GM21717 (cell line): ENCODE results near the gene PTAR1.

ENCODE experiments used
- ATAC-seq: cut with Tn5 transposase; IDR thresholded peaks from one replicate; pipeline ENCODE4 v1.9.1; 2021; ENCODE audit warnings: mild to moderate bottlenecking, moderate library complexity; ENCODE audit not compliant: unreplicated experiment

The PTAR1 gene

DNA sequence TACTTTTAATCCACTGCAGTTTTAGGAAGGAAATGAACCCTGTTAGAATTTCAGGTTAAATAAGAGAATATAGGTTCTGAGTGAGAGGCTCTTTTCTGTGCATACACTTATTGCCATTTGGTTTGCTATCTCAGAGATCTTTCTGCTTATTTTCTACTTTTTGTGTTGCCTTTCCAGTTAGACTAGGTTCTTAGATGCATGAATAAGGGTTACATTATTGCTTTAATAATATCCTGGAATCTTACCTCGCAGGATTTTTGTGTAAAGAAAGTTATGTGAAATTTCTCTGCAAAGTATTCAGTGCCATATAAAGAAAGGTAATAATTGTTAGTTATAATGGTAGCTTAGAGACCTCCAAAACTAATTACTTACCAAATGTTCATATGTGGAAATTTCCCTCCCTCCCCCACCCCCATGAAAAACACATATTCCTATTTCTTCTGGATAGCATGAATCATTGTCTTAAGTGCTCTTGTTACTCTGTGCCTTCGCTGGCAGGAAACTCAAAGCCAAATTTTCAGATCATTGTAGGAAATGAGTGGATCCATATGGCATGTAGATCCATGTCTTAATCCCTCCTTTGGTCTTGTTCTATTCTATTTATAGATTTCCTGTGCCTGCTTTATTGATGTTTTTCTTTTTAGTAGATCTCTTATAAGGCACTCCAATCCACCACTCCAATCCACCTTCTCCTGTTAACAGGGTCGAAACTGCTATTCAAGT, 84.9 kb downstream of the PTAR1 start:
- ATAC-seq, result no peak

DNA sequence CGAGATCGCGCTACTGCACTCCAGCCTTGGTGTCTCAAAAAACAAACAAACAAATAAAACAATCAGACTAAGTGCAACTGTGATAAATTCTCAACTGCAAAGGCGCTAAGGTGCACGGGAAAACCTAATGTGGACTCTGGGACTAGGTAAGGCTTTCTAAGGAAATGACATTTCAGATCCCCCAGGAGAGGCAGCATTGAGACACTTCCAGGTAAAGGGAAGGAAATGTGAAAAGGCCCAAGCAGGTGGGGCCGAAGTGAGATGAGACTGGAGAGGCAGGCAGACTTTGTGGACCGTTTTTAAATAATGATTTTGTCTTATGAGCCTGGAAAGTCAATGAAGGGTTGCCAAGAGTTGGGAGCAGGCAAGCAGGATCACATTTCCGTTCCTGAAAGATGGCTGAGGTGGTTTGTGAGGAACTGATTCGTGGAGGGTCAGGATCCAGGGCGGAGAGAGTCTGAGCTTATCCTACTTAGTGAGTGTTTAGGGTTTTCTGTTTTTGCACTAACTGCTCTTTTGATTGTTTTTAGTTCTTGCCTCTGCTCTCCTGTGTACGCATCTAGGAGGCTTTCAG, 85.6 kb downstream of the PTAR1 start:
- ATAC-seq, result no peak

DNA sequence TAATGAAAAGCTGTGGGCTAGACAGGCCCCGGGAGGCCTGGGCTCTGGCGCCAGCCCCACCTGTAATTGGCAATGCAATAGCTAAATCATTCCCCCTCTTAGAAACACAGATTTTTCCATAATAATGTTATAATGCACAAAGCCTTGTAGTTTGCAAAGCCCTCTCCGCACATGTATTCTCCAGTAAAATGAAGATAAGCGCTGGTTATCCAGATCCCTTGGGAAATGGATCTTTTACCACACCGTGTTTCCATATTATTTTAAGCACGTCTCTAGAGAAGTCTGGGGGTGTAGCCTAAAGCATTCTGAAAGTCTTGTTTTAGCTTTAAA, 86.5 kb downstream of the PTAR1 start:
- ATAC-seq, result no peak

DNA sequence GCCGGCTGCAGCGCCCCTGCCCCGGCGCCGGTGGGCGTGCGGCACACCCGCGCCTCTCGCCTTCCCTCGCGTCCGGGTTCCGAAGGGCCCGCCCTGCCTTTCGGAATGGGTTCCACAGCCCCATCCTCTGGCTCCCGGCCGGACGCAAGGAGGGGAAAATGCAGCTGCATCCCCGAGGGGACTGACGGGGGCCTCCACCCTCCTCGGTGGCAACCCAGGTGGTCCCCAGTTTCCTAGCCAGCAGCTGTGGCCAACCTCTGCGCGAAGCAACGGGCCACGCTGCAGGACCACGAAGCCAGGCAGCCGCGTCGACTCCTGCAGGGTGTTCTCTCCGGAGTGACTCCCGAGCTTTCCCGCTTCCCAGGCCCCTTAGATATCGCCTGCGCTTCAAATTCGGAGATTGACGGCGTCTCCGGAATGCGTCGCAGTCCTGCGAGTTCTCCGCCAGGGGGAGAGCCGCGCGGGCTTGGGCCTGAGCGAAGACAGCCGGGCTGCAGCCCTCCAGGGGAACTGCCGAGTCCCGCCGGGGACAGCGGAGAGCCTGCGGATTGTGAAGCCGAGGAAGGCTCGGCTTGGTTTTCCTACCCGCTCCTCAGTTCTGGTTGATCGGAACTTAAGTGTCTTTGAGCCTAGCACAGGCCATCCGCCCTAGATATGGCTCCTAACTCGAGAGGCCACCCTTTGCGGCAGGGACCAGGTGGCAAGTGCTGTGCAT, 87.1 kb downstream of the PTAR1 start:
- ATAC-seq, result peak; percentile 97

DNA sequence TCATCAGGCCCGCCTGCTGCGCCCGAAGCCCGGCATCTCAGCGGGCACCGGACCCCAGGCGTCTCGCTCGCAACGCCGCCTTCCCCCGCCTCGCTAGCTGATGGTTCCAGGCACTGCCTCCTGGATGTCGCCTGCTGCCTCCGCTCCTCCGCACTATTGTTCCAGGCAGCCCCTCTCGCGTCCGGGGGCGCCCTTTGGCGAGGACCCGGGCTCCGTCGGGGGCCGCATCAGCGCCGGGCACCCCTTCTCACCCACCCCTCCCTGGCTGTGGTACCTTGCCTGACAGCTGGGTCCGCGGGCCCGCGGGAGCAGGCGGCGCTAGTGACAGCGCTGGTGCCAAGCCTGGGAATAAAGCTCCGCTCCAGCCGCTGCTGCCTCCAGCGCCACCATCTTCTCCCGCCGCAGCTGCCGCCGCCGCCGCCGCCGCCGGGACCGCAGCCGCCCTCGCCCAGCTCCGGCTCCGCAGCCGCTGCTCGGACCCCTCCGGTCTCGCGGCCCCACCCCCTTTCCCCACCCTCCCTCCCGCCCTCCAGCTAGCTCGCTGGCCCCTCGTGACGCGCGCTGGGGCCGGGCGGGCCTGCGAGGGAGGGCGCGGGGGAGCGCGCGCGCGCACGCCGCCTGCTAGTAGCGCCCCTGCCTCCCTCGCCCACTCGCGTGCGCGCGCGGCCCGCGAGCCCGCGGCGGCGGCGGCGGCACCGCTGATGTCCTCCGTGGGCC, 87.8 kb downstream of the PTAR1 start, which contains the start of gene APBA1:
Gene APBA1, minus strand, starts transcription at position 493 of the 717 bp plus-strand sequence.
- ATAC-seq, result peak; percentile 40

DNA sequence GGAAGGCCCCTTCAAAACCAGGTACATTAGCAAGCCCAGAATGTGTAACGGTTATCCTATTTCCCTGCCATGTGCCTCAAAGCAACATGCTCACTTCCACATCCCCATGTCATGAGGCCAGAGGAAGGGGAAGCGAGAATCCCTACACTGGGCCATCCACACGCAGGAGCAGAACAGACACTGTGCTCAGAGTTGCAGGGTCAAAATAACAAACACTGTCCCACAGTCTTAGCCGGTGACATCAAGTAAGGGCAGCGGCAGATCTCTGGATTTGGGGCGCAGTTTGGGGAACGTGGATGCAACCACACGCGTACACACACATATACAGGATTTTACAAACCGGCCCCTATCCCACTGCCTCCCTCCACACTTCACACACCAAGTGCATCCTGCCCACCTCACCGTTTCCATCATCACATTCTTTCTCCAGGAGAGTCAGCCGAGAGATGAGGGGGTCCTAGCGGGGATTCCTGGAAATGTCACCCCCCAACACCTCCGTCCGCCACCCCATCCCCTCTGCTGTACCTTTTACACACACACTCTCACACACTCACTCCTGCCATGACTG, 88.4 kb downstream of the PTAR1 start:
- no peak for ATAC-seq

DNA sequence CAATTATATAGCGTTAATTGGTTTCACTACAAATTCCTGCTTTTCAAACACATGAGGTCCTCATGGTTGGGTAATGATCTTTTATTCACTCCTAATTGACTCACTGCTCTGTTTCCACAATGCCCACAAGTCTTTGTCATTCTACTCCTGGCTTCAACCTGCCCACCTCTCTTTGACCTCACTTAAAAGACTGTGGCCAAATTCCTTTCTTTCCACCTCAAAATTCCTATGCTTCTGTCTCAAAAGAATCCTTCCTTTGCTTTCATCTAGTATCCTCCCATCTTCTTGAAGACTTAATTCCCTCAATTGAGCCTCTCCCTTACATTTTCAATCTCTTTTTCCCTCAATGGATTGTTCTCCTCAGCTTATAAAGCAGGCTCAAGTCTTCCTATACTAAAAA, 92.5 kb downstream of the PTAR1 start:
- no peak for ATAC-seq

DNA sequence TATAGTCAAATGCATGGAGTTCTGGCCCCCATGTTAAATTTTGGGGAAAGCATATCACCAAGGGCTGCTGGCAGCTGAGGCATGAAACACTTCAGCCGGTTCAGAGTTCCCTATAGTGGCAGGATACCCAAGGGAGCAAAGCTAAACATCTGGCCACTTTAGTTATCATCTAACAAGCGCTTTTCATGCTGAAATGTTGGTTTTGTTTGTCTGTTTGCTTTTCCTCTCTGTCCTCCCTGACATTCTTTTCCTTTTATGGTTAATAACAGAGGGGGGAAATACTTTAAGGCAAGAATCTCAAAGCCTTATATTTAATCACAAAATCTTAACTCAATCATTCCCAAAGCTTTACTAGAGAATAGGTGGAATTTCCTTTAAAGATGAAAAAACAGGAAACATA, 99.5 kb downstream of the PTAR1 start:
- ATAC-seq, result no peak
